DOHH2 (cell line): ENCODE data around the gene TEAD3.
A peak's percentile ranks its signal among the peaks of the same experiment; 100 is the strongest.

Experiments
- H3F3A ChIP-seq: fragments of 200-600 bp; sonication (generic), shearing (Covaris generic); 2 replicates; pipeline ENCODE4 v1.6.0; 2016; ENCODE audit warnings: antibody characterized with exemption, mild to moderate bottlenecking; ENCODE audit not compliant: control insufficient read depth, insufficient read depth
- H3K27ac ChIP-seq: fragments of 200-600 bp; sonication (generic); 2 replicates; pipeline ENCODE4 v1.5.1; 2014; ENCODE audit warnings: low read depth, mild to moderate bottlenecking, low read length, moderate library complexity
- H3K27me3 ChIP-seq: fragments of 200-600 bp; sonication (generic); 2 replicates; pipeline ENCODE4 v1.6.1; 2014; ENCODE audit warnings: mild to moderate bottlenecking, low read length, mixed read lengths; ENCODE audit not compliant: control insufficient read depth
- H3K36me3 ChIP-seq: fragments of 200-600 bp; sonication (generic); 2 replicates; pipeline ENCODE4 v1.6.1; 2014; ENCODE audit warnings: mild to moderate bottlenecking, low read length, moderate library complexity, mixed read lengths; ENCODE audit not compliant: control insufficient read depth
- H3K4me1 ChIP-seq: fragments of 200-600 bp; sonication (generic); 2 replicates; pipeline ENCODE4 v1.6.1; 2014; ENCODE audit warnings: mild to moderate bottlenecking, low read length, mixed read lengths; ENCODE audit not compliant: control insufficient read depth
- H3K4me2 ChIP-seq: fragments of 200-600 bp; sonication (generic); 2 replicates; pipeline ENCODE4 v1.6.0; 2014; ENCODE audit warnings: mild to moderate bottlenecking, low read length, moderate library complexity
- H3K4me3 ChIP-seq: fragments of 200-600 bp; sonication (generic); 2 replicates; pipeline ENCODE4 v1.5.1; 2014; ENCODE audit warnings: mild to moderate bottlenecking, low read length, mixed read lengths
- H3K79me2 ChIP-seq: fragments of 200-600 bp; sonication (generic); 2 replicates; pipeline ENCODE4 v1.6.1; 2014; ENCODE audit warnings: mild to moderate bottlenecking, low read length, mixed read lengths; ENCODE audit not compliant: control insufficient read depth
- H3K9me2 ChIP-seq: fragments of 200-600 bp; sonication (generic); replicated peaks from 2 replicates; pipeline ENCODE4 v1.6.1; 2014; ENCODE audit warnings: mild to moderate bottlenecking, low read length, mixed read lengths; ENCODE audit not compliant: control insufficient read depth
- H3K9me3 ChIP-seq: fragments of 200-600 bp; sonication (generic); 2 replicates; pipeline ENCODE4 v1.6.1; 2014; ENCODE audit warnings: antibody characterized with exemption, low read length, mixed read lengths; ENCODE audit not compliant: control insufficient read depth, insufficient read depth
- H4K20me1 ChIP-seq: fragments of 200-600 bp; sonication (generic); 2 replicates; pipeline ENCODE4 v1.6.0; 2014; ENCODE audit warnings: low read depth, mild to moderate bottlenecking, antibody characterized with exemption, low read length, moderate library complexity; ENCODE audit not compliant: control insufficient read depth, insufficient read depth
- EZH2phosphoT487 ChIP-seq: fragments of 200-600 bp; sonication (generic); IDR thresholded peaks from 2 replicates; pipeline ENCODE4 v1.6.1; 2017; ENCODE audit warnings: borderline replicate concordance, mild to moderate bottlenecking, antibody characterized with exemption, low read length, moderate library complexity, mixed read lengths
- TF ChIP-seq, protein P1 (sequence below): fragments of 200-600 bp; sonication (generic); IDR thresholded peaks from one replicate; pipeline ENCODE4 v1.5.1; 2014; ENCODE audit warnings: antibody characterized with exemption, mild to moderate bottlenecking, low read depth, low read length; ENCODE audit not compliant: poor library complexity, severe bottlenecking

The TEAD3 gene

DNA sequence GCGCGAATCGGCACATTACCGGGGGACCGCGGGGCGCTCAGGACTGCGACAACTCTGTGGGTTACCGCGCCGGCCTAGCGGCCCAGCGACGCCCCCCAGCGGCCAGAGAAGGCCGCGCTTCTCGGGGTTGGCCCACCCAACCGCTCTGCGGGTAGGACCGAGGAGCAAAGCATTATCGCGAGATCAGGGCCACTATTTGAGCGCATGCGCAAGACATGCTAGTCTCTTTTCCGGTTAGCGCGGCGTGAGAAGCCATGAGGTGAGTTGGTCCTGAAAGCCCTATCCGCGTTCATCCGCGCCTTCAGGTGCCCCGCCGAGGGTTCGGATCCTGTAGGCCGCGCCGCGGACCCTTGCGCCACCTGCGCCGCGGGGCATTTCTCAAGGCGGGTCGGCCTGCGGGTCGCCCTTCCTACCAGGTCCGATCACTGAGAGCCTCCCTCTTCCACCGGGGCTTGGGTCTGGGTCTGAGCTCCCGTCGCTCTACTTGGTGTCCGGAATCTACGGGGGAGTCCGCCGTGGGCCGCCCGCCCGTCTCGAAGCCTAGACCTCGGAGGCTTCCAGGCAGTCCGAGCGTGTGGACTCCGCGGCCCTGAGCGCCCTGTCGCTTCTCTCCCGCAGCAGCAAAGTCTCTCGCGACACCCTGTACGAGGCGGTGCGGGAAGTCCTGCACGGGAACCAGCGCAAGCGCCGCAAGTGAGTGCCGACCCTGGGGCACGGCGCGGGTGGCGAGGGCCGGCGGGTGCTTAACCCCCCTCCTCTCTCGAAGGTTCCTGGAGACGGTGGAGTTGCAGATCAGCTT is 28.5 kb downstream of the TEAD3 start, which contains the start of gene RPL10A:
Gene RPL10A (plus strand): TSS at position 221 of the 799 bp plus-strand sequence. CDS start 34 bp downstream, at position 255.
- peaks cover 69% of the 10 kb centered on the region for H3K36me3 ChIP-seq

DNA sequence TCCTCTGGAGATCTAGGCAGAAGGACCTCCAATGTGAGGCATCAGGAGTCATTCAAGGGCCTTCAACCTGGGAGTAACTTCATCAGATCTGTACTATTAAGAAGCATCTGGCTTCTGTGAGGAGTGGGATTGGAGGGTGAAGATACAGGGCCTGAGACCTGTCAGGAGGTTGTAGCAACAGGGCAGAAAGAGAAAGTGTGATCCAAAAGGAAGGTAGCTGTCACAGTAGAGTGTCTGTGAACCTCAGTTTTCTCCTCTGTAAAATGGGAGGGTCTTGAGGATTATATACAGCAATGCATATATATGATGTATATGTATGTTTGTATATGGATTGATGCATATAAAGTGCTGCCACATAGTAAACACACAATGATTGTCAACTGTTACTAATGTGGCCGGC is 31.2 kb downstream of the TEAD3 start:
- Histone ChIP-seq H3K4me1 (peaks cover 24% of the 10 kb centered on the region), H4K20me1 (peaks cover 15% of the 10 kb centered on the region; the same call in 1 of the 2 replicates), H3F3A (peaks cover 24% of the 10 kb centered on the region), H3K4me2 (no peak overlapping the region), H3K9me2 (no peaks in the 10 kb centered on the region), H3K36me3 (peaks cover 49% of the 10 kb centered on the region), H3K79me2 (peaks cover 25% of the 10 kb centered on the region), H3K9me3 (no peaks in the 10 kb centered on the region), H3K27me3 (no peaks in the 10 kb centered on the region), H3K27ac (no peak overlapping the region), H3K4me3 (no peak overlapping the region)
- TF ChIP-seq, protein P1, sequence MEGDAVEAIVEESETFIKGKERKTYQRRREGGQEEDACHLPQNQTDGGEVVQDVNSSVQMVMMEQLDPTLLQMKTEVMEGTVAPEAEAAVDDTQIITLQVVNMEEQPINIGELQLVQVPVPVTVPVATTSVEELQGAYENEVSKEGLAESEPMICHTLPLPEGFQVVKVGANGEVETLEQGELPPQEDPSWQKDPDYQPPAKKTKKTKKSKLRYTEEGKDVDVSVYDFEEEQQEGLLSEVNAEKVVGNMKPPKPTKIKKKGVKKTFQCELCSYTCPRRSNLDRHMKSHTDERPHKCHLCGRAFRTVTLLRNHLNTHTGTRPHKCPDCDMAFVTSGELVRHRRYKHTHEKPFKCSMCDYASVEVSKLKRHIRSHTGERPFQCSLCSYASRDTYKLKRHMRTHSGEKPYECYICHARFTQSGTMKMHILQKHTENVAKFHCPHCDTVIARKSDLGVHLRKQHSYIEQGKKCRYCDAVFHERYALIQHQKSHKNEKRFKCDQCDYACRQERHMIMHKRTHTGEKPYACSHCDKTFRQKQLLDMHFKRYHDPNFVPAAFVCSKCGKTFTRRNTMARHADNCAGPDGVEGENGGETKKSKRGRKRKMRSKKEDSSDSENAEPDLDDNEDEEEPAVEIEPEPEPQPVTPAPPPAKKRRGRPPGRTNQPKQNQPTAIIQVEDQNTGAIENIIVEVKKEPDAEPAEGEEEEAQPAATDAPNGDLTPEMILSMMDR = no peak
- no peak for TF ChIP-seq EZH2phosphoT487

More for the DNA sequence above, 28.5 kb downstream of the TEAD3 start, which contains the start of gene RPL10A:
- Histone ChIP-seq H3K27me3 (no peaks in the 10 kb centered on the region), H3K27ac (peak within 1 kb of the TSS; percentile 84), H3F3A (peaks cover 51% of the 10 kb centered on the region), H3K4me1 (peaks cover 37% of the 10 kb centered on the region), H3K4me3 (peak within 1 kb of the TSS; percentile 87), H3K9me3 (no peaks in the 10 kb centered on the region), H3K9me2 (no peaks in the 10 kb centered on the region), H4K20me1 (peaks cover 21% of the 10 kb centered on the region; the same call in 1 of the 2 replicates), H3K79me2 (peaks cover 30% of the 10 kb centered on the region), H3K4me2 (peak within 1 kb of the TSS; percentile 96)
- TF ChIP-seq EZH2phosphoT487 = no peak
- TF ChIP-seq, protein P1 = peak; percentile 97

DNA sequence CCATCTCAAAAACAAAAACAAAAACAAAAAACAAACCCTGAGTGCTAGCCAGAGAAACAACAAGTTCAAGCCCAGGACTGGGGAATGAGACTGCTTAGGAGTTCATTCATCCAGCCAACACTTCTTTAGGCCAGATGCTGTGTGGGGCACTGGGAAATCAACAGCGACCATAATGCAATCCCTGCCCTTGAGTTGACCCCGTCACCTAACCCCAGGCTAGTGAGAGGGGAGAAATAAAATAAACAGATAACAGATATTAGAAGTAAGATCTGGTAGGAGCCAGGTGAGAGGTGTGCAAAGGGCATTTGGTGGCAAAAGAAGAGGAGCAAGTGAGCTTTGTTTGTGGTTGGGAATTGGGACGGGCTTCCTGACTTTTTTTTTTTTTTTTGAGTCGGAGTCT is 33.6 kb downstream of the TEAD3 start:
- H3K9me3 ChIP-seq = no peaks in the 10 kb centered on the region
- no peak overlapping the region for H3K4me2 ChIP-seq
- no peak overlapping the region for H3K27ac ChIP-seq
- H3F3A ChIP-seq = peaks cover under 1% of the 10 kb centered on the region
- H4K20me1 ChIP-seq = peaks cover under 1% of the 10 kb centered on the region; the same call in 1 of the 2 replicates
- H3K9me2 ChIP-seq = no peaks in the 10 kb centered on the region
- TF ChIP-seq EZH2phosphoT487 = no peak
- TF ChIP-seq, protein P1 = no peak
- H3K4me1 ChIP-seq = peaks cover 13% of the 10 kb centered on the region
- H3K27me3 ChIP-seq = no peaks in the 10 kb centered on the region
- H3K79me2 ChIP-seq = peaks cover 1% of the 10 kb centered on the region
- no peak overlapping the region for H3K4me3 ChIP-seq
- peaks cover 31% of the 10 kb centered on the region for H3K36me3 ChIP-seq
